Body of pancreas (tissue), 4 donors: Measurements from ENCODE around the gene FUBP1.

ENCODE experiments used
- POLR2A ChIP-seq, 3 donors: fragments of 450-650 bp; IDR thresholded peaks; one replicate each; pipeline ENCODE4 v1.6.1; 2016; ENCODE audit warnings: antibody characterized with exemption in 3 of 3, mild to moderate bottlenecking in 2 of 3
- TF ChIP-seq, protein P1 (sequence below), 7 experiments: fragments of 450-650 bp in 4 of 7; fragments of 200-600 bp in 3 of 7; sonication (generic) in 3 of 7; IDR thresholded peaks; one replicate each; pipeline ENCODE4 v1.5.1; 2016 to 2019; ENCODE audit warnings: antibody characterized with exemption in 7 of 7

DNA sequence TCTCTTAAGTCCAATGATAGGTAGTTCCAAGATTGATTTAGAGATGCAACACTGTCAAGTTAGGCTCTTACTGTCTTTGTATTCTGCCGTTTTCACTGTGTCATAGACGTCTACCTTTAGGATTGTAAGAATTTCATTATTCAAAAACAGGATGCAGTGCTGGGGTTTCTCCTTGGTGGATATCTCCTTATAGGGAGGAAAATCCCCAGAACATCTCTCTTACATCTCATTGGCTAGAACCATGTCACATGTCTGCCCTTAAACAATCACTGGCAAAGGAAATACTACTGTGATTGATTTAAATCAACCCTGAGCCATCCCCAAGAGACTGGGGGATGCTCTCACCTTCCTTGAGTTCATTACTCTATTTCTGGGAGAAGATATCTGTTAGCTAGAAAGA is 10.9 kb upstream of the FUBP1 start:
- no peak for TF ChIP-seq POLR2A (IDR thresholded peaks at IDR 0.05)
- TF ChIP-seq, protein P1, sequence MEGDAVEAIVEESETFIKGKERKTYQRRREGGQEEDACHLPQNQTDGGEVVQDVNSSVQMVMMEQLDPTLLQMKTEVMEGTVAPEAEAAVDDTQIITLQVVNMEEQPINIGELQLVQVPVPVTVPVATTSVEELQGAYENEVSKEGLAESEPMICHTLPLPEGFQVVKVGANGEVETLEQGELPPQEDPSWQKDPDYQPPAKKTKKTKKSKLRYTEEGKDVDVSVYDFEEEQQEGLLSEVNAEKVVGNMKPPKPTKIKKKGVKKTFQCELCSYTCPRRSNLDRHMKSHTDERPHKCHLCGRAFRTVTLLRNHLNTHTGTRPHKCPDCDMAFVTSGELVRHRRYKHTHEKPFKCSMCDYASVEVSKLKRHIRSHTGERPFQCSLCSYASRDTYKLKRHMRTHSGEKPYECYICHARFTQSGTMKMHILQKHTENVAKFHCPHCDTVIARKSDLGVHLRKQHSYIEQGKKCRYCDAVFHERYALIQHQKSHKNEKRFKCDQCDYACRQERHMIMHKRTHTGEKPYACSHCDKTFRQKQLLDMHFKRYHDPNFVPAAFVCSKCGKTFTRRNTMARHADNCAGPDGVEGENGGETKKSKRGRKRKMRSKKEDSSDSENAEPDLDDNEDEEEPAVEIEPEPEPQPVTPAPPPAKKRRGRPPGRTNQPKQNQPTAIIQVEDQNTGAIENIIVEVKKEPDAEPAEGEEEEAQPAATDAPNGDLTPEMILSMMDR (IDR thresholded peaks at IDR 0.05), result no peak
